Measurements from ENCODE around the gene ARNT2. TPM values are rescaled to one million over a fixed set of nuclear protein-coding genes. Genes with fewer than 3 reads are reported as not detected.

ARNT2 gene
- 14.2 to 17.1 TPM (median 16.3 TPM) in 5 replicates for total RNA-seq (2022; extraction: Qiagen RNA extraction)

DNA sequence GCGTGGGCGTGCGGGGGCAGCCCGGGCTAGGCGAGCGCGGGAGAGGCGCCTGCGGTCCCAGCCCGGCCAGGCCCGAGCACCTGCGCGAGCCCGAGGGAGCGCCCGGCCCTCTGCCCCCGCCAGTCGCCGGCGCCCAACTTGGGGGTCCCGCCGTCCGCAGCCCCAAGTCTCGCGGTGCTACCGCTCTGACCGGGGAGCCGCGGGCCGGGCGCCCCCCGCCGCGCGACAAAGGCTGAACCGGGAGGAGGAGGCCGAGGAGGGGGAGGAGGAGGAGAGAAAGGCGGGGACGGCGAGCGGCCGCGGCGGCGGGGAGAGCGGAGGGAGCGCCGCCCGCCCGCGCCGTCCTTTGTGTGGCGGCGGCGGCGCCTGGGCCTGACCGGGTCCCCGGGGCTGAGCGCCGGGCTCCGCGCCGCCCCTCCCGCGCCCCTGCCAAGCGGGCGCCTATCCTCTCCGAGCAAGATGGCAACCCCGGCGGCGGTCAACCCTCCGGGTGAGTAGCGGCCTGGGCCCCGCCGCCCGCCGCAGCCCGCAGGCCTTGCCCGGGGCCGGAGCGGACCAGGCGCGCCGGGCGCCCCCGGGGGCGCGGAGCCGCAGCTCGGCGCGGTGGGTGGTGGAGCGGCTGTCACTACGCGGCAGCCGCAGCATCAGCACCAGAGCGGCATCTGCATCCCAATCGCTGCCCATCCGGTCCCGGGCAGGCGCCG lies at the start of gene ARNT2:
Gene ARNT2 (plus strand): TSS at position 326 of the 704 bp plus-strand sequence. CDS start 134 bp downstream, at position 460.

Other genes starting within 250 kb of the ARNT2 start
- 0.01 TPM in 3 of 5 replicates, not detected in the others for gene CTXND1, start 152.2 kb upstream of the ARNT2 start, total RNA-seq (2022; extraction: Qiagen RNA extraction)